Mesenteric fat pad (tissue), 1 donor: ENCODE measurements around the gene LYZL4. TPM values are rescaled to one million over a fixed set of nuclear protein-coding genes. Genes with fewer than 3 reads are reported as not detected.

ENCODE experiments used
- DNase-seq: peaks from one replicate; pipeline ENCODE4 v3.0.0-alpha.2; 2020; ENCODE audit warnings: low spot score
- long read RNA-seq: library from polyadenylated mRNA; unstranded; transcript quantifications from one replicate; pipeline ENCODE4 v2.0.0, GENCODE V29; 2020
- total RNA-seq: library from RNA; stranded (reverse); fragmentation: NEBNext Ultra II Directional; extraction: Animal tissue kit (Norgen Biotek cat#: 25700); gene quantifications from one replicate; pipeline ENCODE4 v1.2.1, GENCODE V29; 2021
- donor health status: DM: yes; HTN: yes; CAD: no.

LYZL4 gene
- total RNA-seq = not detected
- long read RNA-seq = 0 reads

GRCh38 chr3:42410370-42411131 is at the start of gene LYZL4:
TSS of gene LYZL4 (minus strand) at chr3:42410610. CDS start at chr3:42407251, 3,359 bp downstream.
- DNase-seq = no peak

DNA sequence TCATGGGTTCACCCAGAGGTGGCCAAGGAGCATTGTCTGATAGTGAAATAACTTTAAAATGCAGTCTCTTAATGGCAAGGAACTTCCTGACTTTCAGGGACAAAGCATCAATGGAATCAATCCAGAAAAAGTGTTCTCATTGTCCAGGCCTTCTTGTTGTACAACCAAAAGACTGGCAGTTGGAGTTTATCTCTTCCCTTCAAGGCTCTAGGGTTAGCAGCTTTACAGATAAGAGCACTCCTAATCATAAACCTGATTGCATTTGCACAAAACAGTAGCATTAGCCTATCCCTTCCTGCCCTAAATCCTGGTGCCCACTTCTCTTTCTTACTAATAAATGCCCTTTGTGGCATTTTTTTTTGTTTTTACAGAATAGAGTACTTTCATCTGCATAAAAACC is 48.7 kb upstream of the LYZL4 start:
- no peak for DNase-seq

DNA sequence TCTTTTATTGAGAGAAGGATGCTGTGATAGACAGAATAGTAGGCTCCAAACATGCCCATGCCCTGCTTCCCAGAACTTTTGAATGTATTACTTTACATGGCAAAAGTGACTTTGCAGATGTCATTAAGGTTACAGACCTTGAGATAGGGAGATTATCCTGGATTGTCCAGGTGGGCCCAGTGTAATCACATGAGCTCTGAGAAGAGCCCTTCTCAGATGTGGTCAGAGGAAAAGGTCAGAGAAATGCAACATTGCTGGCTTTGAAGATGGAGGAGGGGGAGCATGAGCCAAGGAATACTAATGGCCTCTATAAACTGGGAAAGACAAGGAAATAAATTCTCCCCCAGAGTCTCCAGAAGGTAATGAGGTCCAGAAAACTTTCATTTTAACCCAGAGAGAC is 45.8 kb upstream of the LYZL4 start:
- DNase-seq = no peak

GRCh38 chr3:42451546-42452230 is 41.3 kb upstream of the LYZL4 start:
- no peak for DNase-seq

GRCh38 chr3:42451116-42451515 is 40.7 kb upstream of the LYZL4 start:
- no peak for DNase-seq

DNA sequence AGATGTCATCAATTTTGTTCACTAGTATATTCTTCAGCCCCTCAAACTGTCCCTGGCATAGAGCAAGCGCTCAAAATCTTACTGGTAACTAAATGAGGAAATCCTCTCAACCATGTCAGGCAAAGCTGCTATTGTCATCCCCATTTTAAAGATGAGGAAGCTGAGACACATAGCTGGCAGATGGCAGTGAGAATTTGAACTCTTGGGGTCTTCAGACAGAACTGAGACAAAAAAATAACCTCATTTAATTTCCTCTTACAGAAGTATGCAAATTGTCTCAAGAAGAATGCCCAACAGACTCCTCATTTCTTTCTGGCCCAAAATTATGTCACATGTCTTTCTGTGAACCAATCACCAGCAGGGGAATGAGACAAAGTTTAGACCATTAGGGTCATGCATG is 40.2 kb upstream of the LYZL4 start:
- no peak for DNase-seq

DNA sequence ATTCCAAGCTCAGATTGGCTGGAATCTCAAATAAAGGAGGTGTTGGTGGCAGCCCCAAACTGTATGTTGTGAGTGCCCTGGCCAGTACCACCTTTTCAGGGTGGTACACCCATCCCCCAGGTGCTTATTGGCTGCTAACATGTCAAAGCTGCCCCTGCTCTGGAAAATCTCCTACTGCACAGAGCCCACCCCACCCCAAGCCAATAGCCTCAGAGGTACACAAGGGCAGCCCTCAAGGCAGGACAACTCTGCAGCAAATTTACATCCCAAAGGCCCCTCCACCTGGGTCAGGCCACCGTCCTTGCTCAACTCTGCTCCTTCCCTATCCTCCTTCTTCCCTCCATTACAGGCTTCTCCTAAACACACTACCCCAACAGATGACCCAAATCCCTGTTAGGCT is 37.1 kb upstream of the LYZL4 start:
- no peak for DNase-seq

- DNase-seq = no peak
Observed at GRCh38 chr3:42446111-42447050, 36.0 kb upstream of the LYZL4 start.

DNA sequence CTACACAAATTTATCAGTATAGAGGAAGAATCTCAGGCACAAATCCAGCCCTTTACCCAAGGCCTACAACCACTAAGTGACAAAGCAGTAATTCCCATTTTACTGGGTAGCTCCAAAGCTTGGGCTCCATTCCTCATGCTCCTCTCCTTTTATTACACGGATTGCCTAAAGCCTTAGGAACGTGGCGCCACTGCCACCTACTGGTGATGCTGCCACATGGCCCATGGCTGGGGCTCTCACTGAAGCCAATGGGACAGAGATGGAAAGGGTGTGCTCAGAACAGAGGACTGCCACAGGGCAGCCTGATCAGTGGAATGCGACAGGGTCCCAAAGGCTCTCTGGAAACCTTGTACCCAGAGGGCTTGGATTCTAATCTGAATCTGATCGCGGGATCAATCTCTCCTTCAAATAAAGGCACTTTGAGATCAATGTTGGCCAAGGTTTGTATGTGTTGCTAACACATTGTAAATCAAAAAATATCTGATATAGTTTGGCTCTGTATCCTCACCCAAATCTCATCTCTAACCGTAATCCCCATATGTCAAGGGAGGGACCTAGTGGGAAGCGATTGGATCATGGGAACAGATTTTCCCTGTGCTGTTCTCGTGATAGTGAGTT is 33.5 kb upstream of the LYZL4 start:
- peak; percentile 93 for DNase-seq

- no peak for DNase-seq
Observed at GRCh38 chr3:42443292-42443691, 32.9 kb upstream of the LYZL4 start.

- DNase-seq = no peak
Observed at GRCh38 chr3:42442640-42443039, 32.2 kb upstream of the LYZL4 start.

DNA sequence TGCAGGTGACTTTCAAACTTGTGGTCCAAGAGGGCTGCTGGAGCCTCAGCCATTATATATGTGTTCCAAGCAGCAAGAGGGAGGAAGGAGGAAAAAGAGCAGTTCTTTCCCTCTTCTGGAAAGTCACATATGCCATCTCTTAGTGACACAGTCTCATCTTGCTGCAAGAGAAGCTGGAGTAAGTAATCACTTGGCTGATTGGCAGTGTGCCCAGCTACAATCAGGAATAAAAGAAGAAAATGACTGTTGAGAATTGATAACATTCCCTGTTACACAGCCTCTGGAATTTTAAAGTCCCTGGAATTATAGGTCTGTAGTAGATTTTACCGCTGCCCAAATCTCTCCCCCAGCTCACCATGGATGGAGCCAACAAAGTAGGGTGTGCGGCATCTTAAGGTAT is 31.4 kb upstream of the LYZL4 start:
- DNase-seq = no peak

- no peak for DNase-seq
Observed at GRCh38 chr3:42440924-42441323, 30.5 kb upstream of the LYZL4 start.

DNA sequence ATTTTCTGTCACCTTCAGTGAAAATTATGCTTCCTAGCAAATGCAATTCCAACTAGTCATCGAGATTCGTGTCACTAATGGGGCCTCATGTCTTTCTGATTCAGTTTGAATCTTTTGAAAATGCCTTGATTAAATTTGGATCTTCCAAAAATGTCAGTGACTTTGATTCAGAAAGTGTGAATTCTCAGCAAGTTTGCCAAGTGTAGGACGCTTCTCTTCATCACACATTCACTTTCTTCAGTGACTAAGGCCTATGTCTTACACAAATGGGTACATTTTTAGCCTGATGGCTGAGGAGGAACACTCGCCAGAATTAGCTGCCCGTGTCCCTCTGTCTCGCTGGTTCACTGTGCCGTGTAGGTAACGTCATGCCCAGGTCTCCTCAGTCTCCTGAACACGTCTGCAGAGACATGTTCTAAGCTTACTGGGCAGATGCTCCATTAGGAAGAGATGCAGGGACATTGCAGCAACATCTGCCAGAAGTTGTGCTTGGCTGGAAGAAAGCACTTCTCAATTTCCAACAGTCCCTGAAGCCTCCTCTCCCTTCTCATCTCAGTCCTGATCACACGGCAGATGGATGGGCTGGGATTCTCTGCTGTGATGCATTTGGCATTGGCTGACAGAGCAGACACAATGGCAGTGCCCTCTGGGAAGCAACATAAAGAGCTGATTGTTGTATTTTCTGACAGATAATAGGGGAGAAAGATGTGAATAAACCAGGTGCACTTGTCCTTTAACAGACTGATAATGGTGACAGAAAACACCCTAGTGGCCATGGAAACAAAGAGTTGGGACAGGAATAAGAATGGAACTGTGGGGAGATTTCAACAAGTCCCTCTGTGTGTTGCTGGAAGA is 29.1 kb upstream of the LYZL4 start:
- DNase-seq = no peak

DNA sequence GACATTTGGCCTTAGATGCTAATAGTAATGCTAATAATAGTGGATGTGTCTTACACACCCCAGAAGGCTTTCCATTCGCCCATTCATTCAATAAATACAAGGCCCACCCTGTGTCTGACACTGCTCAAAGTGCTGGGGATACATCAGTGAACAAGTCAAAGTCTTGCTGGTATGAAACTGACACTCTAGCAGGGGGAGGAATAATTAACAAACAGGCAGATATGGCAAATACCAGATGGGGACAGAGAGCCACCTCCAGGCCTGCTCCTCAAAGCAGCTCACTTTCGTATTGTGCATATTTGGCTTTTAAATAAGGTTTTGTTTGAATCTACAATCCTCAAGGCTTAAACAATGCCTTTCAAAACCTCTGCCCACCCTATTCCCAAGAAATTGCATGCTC is 28.3 kb upstream of the LYZL4 start:
- no peak for DNase-seq

DNA sequence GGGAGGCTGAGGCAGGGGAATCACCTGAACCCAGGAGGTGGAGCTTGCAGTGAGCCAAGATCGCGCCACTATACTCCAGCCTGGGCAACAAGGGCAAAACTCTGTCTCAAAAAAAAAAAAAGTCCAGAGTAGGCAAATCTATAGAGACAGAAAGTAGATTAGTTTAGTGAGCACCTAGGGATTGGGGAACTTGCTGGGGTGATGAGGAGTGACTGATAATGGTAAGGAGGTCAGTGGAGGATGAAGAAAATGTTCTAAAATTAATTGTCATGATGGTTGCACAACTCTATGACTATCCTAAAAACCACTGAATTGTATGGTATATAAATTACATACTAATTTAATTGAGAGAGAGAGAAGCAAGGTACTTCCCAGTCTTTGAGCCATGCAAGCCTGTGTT is 27.8 kb upstream of the LYZL4 start:
- no peak for DNase-seq

DNA sequence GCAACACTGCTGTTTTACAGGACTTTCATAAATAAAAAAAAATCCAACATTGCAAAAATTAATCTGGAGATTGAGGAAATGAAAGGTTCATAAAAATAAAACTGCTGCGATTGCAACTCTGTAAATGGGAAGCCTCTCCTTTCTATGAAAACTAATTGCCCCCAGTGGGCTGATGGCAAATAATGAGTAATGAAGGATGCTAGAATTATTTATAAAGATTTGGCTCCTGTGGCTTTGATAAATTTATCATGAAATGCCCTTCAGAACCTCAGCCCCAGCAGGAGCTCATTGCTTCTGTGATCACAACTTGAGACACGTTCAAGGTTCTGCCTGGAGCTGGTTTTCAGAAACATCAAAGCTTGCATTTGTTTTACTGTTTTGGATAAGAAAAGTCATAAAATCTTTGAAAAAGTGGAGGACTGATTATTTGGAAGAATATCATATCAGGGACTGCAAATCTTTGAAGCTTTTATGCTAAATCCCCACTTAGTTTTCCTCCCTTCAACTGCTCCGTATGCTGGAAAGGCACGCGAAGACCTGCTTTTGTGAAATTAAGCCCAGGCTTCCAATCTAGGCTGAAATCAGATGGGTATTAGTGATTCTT is 24.5 kb upstream of the LYZL4 start:
- DNase-seq = no peak

DNA sequence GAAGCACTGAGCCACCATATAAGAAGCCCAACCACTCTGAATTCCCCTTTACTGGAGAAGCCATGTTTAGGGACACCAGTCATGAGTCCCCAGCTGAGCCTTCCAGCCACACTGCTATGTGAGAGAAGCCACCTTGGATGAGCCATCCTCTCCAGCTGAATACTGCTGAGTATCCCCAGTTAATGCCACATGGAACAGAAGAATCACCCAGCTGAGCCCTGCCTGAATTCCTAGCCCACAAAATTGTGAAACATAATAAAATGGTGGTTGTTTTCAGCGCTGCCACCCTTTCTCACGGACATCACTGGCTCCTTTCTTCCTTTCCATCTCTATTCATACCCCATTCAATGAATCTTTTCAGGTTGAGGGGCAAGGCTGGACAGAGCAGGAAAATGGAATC is 22.1 kb upstream of the LYZL4 start:
- DNase-seq = no peak

- no peak for DNase-seq
Observed at GRCh38 chr3:42430781-42431532, 20.5 kb upstream of the LYZL4 start.
